GM12878 (cell line): ENCODE data around the gene DGKI. TPM values are rescaled to one million over a fixed set of nuclear protein-coding genes. Genes with fewer than 3 reads are reported as not detected.

ENCODE experiments used
- ATAC-seq: fragments of 200-7000 bp; cut with Tn5 transposase; 3 replicates; pipeline ENCODE4 v1.9.1; 2020; ENCODE audit warnings: mild to moderate bottlenecking, moderate library complexity
- BruUV-seq: library from RNA; stranded (reverse); fragments of 400-500 nt; replicated peaks from 2 replicates; lab custom pipeline; 2021; lab: Mats Ljungman, UMichigan
- CTCF ChIA-PET: fragments of 300-600 bp; sonication (Branson Sonifier 250); formaldehyde crosslinking; extraction: SDS; loops from one replicate; lab custom pipeline; 2021; ENCODE audit warnings: inconsistent platforms; lab: Yijun Ruan, JAX
- POLR2A ChIA-PET: fragments of 350-600 bp; formaldehyde crosslinking; extraction: SDS; loops from one replicate; lab custom pipeline; 2021; ENCODE audit warnings: inconsistent platforms; lab: Charles Lee
- RAD21 ChIA-PET: fragments of 300-600 bp; sonication (Branson Sonifier 250); formaldehyde crosslinking; loops from one replicate; lab custom pipeline; 2023; ENCODE audit warnings: antibody characterized with exemption; ENCODE audit not compliant: unreplicated experiment; lab: Charles Lee
- SMC1A ChIA-PET: fragments of 300-600 bp; sonication (Branson Sonifier 250); formaldehyde crosslinking; loops from one replicate; lab custom pipeline; 2023; ENCODE audit not compliant: unreplicated experiment, uncharacterized antibody; lab: Charles Lee
- DNase-seq: peaks from one replicate; pipeline ENCODE4 v3.0.0-alpha.2; 2011; ENCODE audit warnings: low read depth, low spot score
- FAIRE-seq: peaks from 3 replicates; lab custom pipeline; 2011; peaks lifted over from hg19 to GRCh38; lab: Jason Lieb, UNC
- H2AFZ ChIP-seq: 2 replicates; pipeline ENCODE4 v1.6.0; 2011; ENCODE audit warnings: low read depth, low read length, control low read depth; ENCODE audit not compliant: control insufficient read depth
- H3K27ac ChIP-seq: 2 replicates; pipeline ENCODE4 v1.5.1; 2011; ENCODE audit warnings: control low read depth; ENCODE audit not compliant: control insufficient read depth, insufficient read depth
- H3K27me3 ChIP-seq, 2 experiments: replicated peaks in 1 of 2; 2 replicates each; pipeline versions ENCODE4 v1.6.0 to v1.6.1; 2011; ENCODE audit warnings: low read length in 1 of 2; ENCODE audit not compliant: control insufficient read depth in 2 of 2, insufficient read depth in 2 of 2
- H3K36me3 ChIP-seq, 2 experiments: 2 replicates each; pipeline ENCODE4 v1.5.1; 2011; ENCODE audit warnings: low read length in 1 of 2; ENCODE audit not compliant: control insufficient read depth in 2 of 2, insufficient read depth in 2 of 2
- H3K4me1 ChIP-seq: 2 replicates; pipeline ENCODE4 v1.6.1; 2011; ENCODE audit warnings: mild to moderate bottlenecking, low read length, moderate library complexity, mixed read lengths; ENCODE audit not compliant: control insufficient read depth, insufficient read depth
- H3K4me2 ChIP-seq: 2 replicates; pipeline ENCODE4 v1.6.0; 2011; ENCODE audit warnings: control low read depth; ENCODE audit not compliant: control insufficient read depth, insufficient read depth
- H3K4me3 ChIP-seq: fragments of 200-600 bp; sonication (generic); 2 replicates; pipeline ENCODE4 v1.5.1; 2016
- H3K79me2 ChIP-seq: 2 replicates; pipeline ENCODE4 v1.6.0; 2011; ENCODE audit warnings: low read length; ENCODE audit not compliant: control insufficient read depth, insufficient read depth
- H3K9ac ChIP-seq: 2 replicates; pipeline ENCODE4 v1.8.0; 2011; ENCODE audit warnings: low read length, control low read depth, mixed read lengths; ENCODE audit not compliant: control insufficient read depth, insufficient read depth
- H3K9me3 ChIP-seq: replicated peaks from 3 replicates; pipeline ENCODE4 v1.5.1; 2011; ENCODE audit warnings: mild to moderate bottlenecking, low read length; ENCODE audit not compliant: control insufficient read depth, insufficient read depth
- H4K20me1 ChIP-seq: 2 replicates; pipeline ENCODE4 v1.6.0; 2011; ENCODE audit not compliant: control insufficient read depth, insufficient read depth
- BHLHE40 ChIP-seq, 2 experiments: fragments of 450-650 bp in 1 of 2; IDR thresholded peaks; 2 replicates each; pipeline ENCODE4 v1.6.1; 2011 to 2017; ENCODE audit warnings: low read depth in 2 of 2, borderline replicate concordance in 1 of 2, improper control_type of control experiment in 1 of 2, low read length in 1 of 2, mild to moderate bottlenecking in 1 of 2
- BRCA1 ChIP-seq: IDR thresholded peaks from 2 replicates; pipeline ENCODE4 v1.6.1; 2011; ENCODE audit warnings: low read depth, low read length, improper control_type of control experiment
- DPF2 ChIP-seq: fragments of 450-650 bp; IDR thresholded peaks from 2 replicates; pipeline ENCODE4 v1.6.1; 2017; ENCODE audit warnings: mild to moderate bottlenecking
- ETV6 ChIP-seq, 2 experiments: fragments of 450-650 bp in 1 of 2; IDR thresholded peaks in 1 of 2; conservative IDR thresholded peaks in 1 of 2; 2 replicates each; pipeline ENCODE4 v1.6.1; 2014; ENCODE audit warnings: antibody characterized with exemption in 1 of 2, borderline replicate concordance in 1 of 2, low read depth in 1 of 2, mild to moderate bottlenecking in 1 of 2, moderate library complexity in 1 of 2
- MEF2A ChIP-seq: IDR thresholded peaks from 2 replicates; pipeline ENCODE4 v1.6.1; 2011; ENCODE audit warnings: low read depth, mild to moderate bottlenecking, low read length, moderate library complexity; ENCODE audit not compliant: insufficient read depth
- NFIC ChIP-seq: IDR thresholded peaks from 2 replicates; pipeline ENCODE4 v1.6.1; 2012; ENCODE audit warnings: low read depth, mild to moderate bottlenecking, inconsistent platforms, low read length, moderate library complexity
- POLR2A ChIP-seq: IDR thresholded peaks from 2 replicates; pipeline ENCODE4 v1.6.1; 2011; ENCODE audit warnings: low read depth, mild to moderate bottlenecking, low read length
- POU2F2 ChIP-seq: IDR thresholded peaks from 3 replicates; pipeline ENCODE4 v1.6.1; 2011; ENCODE audit warnings: low read depth, mild to moderate bottlenecking, low read length, borderline replicate concordance
- SRF ChIP-seq, 2 experiments: IDR thresholded peaks; 2 replicates each; pipeline ENCODE4 v1.6.1; 2011; ENCODE audit warnings: low read depth in 2 of 2, low read length in 2 of 2, mild to moderate bottlenecking in 1 of 2, moderate library complexity in 1 of 2
- WGBS: methylation state at CpG from one replicate; pipeline ENCODE4 v1.1.6; 2016; ENCODE audit warnings: low lambda C conversion rate; ENCODE audit not compliant: insufficient replicate concordance, insufficient coverage; ENCODE audit errors: missing lambda C conversion rate; 5-methylcytosine and 5-hydroxymethylcytosine counted together
- in situ Hi-C: fragments of 300-500 bp; cut with MboI; formaldehyde crosslinking; loops from 9 replicates; pipeline ENCODE4 v1.14.3; 2018; ENCODE audit warnings: mixed read lengths
- intact Hi-C: fragments of 100-400 bp; cut with micrococcal nuclease; formaldehyde crosslinking; loops from one replicate; pipeline ENCODE4 v1.14.2; 2022; ENCODE audit not compliant: unreplicated experiment
- polyA plus RNA-seq, 11 experiments: library from polyadenylated mRNA; depleted of rRNA in 4 of 11; unstranded in 6 of 11; stranded (reverse) in 5 of 11; fragments of >200 nt; fragmentation: Nextera tagmentation in 4 of 11; fragmentation: Illumina TruSeq in 1 of 11; extraction: Ambion mirVana in 4 of 11; extraction: Trizol in 1 of 11; gene quantifications; 1 replicate in 1 of 11; 2 replicates in 10 of 11; pipeline versions ENCODE4 v1.2.1 to v1.2.3, GENCODE V29; 2011 to 2016; ENCODE audit warnings: inconsistent platforms in 2 of 11, missing spikeins in 2 of 11, low read depth in 1 of 11
- total RNA-seq, 4 experiments: library from RNA; depleted of rRNA in 3 of 4; stranded (reverse); fragments of >200 nt in 3 of 4; fragmentation: Illumina TruSeq in 1 of 4; extraction: Trizol in 1 of 4; gene quantifications; 2 replicates each; pipeline versions ENCODE4 v1.2.1 to v1.2.3, GENCODE V29; 2013 to 2021
- TF ChIP-seq, protein P1 (sequence below): IDR thresholded peaks from 2 replicates; pipeline ENCODE4 v1.6.1; 2012; ENCODE audit warnings: low read length, inconsistent platforms
- TF ChIP-seq, protein P2 (sequence below): fragments of 450-650 bp; formaldehyde crosslinking; IDR thresholded peaks from 2 replicates; pipeline ENCODE4 v1.4.0; 2022; ENCODE audit warnings: mild to moderate bottlenecking, moderate library complexity
- TF ChIP-seq, protein P3 (sequence below): IDR thresholded peaks from 2 replicates; pipeline ENCODE4 v1.6.1; 2012; ENCODE audit warnings: mild to moderate bottlenecking, low read depth, low read length
- TF ChIP-seq, protein P4 (sequence below): IDR thresholded peaks from 2 replicates; pipeline ENCODE4 v1.6.1; 2011; ENCODE audit warnings: low read depth, low read length, improper control_type of control experiment, borderline replicate concordance

The DGKI gene
- total and polyA plus RNA-seq, 10 of the 15 experiments (the other 5 are each of a cell fraction or from before 2014, with no cell fraction given): 10.4 to 37.1 (median 22.1) TPM

DNA sequence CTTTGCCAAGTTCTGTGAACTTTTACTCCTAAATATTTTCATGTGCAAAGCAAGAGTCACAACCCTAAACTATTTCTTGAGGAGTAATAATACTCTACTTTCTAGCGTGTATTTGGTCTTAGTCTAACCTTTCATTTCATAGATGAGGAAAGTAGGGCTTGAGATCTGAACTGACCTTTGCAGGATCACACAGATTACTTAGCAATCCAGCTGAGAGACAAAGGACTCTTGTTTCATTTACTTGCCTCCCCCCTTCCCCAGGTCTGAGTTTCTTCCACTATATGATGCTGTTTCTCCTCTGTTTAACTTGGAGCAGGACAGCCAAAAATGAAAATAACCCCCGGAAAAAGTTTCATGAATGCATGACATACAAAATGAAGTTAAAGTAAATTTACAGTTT lies 427.9 kb downstream of the DGKI start (continued):
- TF ChIP-seq, protein P1, sequence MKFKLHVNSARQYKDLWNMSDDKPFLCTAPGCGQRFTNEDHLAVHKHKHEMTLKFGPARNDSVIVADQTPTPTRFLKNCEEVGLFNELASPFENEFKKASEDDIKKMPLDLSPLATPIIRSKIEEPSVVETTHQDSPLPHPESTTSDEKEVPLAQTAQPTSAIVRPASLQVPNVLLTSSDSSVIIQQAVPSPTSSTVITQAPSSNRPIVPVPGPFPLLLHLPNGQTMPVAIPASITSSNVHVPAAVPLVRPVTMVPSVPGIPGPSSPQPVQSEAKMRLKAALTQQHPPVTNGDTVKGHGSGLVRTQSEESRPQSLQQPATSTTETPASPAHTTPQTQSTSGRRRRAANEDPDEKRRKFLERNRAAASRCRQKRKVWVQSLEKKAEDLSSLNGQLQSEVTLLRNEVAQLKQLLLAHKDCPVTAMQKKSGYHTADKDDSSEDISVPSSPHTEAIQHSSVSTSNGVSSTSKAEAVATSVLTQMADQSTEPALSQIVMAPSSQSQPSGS: no peak
- no peak for TF ChIP-seq POLR2A

DNA sequence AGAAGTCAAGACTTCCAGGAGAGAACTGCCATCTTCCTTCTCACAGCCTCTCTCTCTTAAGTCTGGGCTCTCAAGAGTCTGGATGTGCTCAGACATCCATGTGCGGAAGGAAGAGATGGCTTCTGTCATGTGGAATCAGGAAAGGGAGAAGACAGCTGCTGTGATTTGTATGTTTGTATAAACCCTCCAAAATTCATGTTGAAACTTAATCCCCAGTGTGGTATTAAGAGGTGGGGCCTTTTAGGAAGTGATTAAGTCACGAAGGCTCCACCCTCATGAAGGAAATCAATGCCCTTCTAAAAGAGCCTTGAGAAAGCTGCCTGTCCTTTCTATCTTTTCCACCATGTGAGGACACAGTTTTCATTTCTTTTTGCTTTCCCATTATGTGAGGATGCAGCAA lies 429.3 kb downstream of the DGKI start:
- no peaks in the 10 kb centered on the region for H3K9me3 ChIP-seq
- no peak for FAIRE-seq
- POLR2A ChIA-PET: interaction anchor here (1.2 kb wide), 1 partner anchor 23 kb away, joined by 3 read pairs; no protein-coding TSS in a partner anchor
- no peaks in the 10 kb centered on the region for H3K27me3 ChIP-seq
- DNase-seq: no peak
- H4K20me1 ChIP-seq: no peaks in the 10 kb centered on the region
- no peak overlapping the region for H3K4me3 ChIP-seq
- ATAC-seq: no peak
- no TSS peak for BruUV-seq
- SMC1A ChIA-PET: interaction anchor here (1.1 to 1.7 kb wide), 3 partner anchors 8 to 32 kb away, joined by 3 to 4 read pairs (median 3); no protein-coding TSS in a partner anchor
- RAD21 ChIA-PET: no interaction called here
- H2AFZ ChIP-seq: no peak overlapping the region
- no peaks in the 10 kb centered on the region for H3K4me1 ChIP-seq
- CTCF ChIA-PET: interaction anchor here (1.1 to 2.3 kb wide), 2 partner anchors 10 to 129 kb away, joined by 3 to 9 read pairs; no protein-coding TSS in a partner anchor
- H3K4me2 ChIP-seq: no peak overlapping the region
- 47% methylated on average over 2 of the region's 2 CpGs for WGBS
- in situ Hi-C loops (no loop called here), intact Hi-C loops (no loop called here)
- TF ChIP-seq SRF (IDR thresholded peaks at IDR 0.05; ENCODE audit: low read depth in 2 of 2, low read length in 2 of 2): no peak
- TF ChIP-seq BRCA1: no peak
- TF ChIP-seq, protein P2, sequence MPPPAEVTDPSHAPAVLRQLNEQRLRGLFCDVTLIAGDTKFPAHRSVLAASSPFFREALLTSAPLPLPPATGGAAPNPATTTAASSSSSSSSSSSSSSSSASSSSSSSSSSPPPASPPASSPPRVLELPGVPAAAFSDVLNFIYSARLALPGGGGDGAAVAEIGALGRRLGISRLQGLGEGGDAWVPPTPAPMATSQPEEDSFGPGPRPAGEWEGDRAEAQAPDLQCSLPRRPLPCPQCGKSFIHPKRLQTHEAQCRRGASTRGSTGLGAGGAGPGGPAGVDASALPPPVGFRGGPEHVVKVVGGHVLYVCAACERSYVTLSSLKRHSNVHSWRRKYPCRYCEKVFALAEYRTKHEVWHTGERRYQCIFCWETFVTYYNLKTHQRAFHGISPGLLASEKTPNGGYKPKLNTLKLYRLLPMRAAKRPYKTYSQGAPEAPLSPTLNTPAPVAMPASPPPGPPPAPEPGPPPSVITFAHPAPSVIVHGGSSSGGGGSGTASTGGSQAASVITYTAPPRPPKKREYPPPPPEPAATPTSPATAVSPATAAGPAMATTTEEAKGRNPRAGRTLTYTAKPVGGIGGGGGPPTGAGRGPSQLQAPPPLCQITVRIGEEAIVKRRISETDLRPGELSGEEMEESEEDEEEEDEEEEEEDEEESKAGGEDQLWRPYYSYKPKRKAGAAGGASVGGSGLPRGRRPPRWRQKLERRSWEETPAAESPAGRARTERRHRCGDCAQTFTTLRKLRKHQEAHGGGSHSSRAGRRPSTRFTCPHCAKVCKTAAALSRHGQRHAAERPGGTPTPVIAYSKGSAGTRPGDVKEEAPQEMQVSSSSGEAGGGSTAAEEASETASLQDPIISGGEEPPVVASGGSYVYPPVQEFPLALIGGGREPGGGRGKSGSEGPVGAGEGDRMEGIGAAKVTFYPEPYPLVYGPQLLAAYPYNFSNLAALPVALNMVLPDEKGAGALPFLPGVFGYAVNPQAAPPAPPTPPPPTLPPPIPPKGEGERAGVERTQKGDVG (CRISPR knock-in tag): no peak
- TF ChIP-seq NFIC: no peak
- TF ChIP-seq, protein P3, sequence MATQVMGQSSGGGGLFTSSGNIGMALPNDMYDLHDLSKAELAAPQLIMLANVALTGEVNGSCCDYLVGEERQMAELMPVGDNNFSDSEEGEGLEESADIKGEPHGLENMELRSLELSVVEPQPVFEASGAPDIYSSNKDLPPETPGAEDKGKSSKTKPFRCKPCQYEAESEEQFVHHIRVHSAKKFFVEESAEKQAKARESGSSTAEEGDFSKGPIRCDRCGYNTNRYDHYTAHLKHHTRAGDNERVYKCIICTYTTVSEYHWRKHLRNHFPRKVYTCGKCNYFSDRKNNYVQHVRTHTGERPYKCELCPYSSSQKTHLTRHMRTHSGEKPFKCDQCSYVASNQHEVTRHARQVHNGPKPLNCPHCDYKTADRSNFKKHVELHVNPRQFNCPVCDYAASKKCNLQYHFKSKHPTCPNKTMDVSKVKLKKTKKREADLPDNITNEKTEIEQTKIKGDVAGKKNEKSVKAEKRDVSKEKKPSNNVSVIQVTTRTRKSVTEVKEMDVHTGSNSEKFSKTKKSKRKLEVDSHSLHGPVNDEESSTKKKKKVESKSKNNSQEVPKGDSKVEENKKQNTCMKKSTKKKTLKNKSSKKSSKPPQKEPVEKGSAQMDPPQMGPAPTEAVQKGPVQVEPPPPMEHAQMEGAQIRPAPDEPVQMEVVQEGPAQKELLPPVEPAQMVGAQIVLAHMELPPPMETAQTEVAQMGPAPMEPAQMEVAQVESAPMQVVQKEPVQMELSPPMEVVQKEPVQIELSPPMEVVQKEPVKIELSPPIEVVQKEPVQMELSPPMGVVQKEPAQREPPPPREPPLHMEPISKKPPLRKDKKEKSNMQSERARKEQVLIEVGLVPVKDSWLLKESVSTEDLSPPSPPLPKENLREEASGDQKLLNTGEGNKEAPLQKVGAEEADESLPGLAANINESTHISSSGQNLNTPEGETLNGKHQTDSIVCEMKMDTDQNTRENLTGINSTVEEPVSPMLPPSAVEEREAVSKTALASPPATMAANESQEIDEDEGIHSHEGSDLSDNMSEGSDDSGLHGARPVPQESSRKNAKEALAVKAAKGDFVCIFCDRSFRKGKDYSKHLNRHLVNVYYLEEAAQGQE: no peak
- TF ChIP-seq, protein P4, sequence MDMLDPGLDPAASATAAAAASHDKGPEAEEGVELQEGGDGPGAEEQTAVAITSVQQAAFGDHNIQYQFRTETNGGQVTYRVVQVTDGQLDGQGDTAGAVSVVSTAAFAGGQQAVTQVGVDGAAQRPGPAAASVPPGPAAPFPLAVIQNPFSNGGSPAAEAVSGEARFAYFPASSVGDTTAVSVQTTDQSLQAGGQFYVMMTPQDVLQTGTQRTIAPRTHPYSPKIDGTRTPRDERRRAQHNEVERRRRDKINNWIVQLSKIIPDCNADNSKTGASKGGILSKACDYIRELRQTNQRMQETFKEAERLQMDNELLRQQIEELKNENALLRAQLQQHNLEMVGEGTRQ: no peak
- TF ChIP-seq ETV6 (conservative IDR thresholded peaks at IDR 0.05 in 1 of 2, IDR thresholded peaks at IDR 0.05 in 1 of 2; ENCODE audit: borderline replicate concordance in 1 of 2, low read depth in 1 of 2): no peak
- TF ChIP-seq POU2F2: no peak
- no peak for TF ChIP-seq MEF2A
- TF ChIP-seq BHLHE40 (IDR thresholded peaks at IDR 0.05; ENCODE audit: borderline replicate concordance in 1 of 2, low read depth in 2 of 2, low read length in 1 of 2): no peak
- no peak for TF ChIP-seq DPF2
- H3K27ac ChIP-seq: no peak overlapping the region
- H3K79me2 ChIP-seq: no peaks in the 10 kb centered on the region
- no peaks in the 10 kb centered on the region for H3K36me3 ChIP-seq
- no peak overlapping the region for H3K9ac ChIP-seq
